OCI-LY3 (cell line): ENCODE data around the gene BLMH.

Experiments
- EZH2phosphoT487 ChIP-seq: fragments of 200-600 bp; shearing (Covaris generic); IDR thresholded peaks from 2 replicates; pipeline ENCODE4 v1.6.1; 2018; ENCODE audit warnings: antibody characterized with exemption, mixed run types, low read depth
- TF ChIP-seq, protein P1 (sequence below): fragments of 200-600, 300-600 bp; sonication (generic); IDR thresholded peaks from 2 replicates; pipeline ENCODE4 v1.5.1; 2014; ENCODE audit warnings: antibody characterized with exemption, low read length, low read depth

DNA sequence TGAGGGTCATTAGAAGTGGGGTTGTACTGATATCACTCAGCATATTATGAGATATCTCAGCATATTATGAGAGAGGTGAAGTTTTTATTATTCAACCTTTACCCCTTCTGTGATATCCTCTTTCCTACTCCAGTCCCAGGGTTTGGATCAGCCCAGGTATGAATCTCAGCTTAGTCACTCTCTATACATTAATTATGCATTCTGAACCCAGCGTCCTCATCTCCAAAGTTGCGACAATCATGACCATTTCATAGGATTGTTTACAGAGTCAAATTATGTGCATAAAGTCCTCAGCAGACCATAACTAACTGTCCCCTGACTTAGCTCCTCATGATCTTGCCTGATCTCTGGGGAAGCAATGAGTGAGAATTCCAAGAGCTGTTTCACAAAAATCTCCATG, 20.5 kb upstream of the BLMH start:
- TF ChIP-seq, protein P1, sequence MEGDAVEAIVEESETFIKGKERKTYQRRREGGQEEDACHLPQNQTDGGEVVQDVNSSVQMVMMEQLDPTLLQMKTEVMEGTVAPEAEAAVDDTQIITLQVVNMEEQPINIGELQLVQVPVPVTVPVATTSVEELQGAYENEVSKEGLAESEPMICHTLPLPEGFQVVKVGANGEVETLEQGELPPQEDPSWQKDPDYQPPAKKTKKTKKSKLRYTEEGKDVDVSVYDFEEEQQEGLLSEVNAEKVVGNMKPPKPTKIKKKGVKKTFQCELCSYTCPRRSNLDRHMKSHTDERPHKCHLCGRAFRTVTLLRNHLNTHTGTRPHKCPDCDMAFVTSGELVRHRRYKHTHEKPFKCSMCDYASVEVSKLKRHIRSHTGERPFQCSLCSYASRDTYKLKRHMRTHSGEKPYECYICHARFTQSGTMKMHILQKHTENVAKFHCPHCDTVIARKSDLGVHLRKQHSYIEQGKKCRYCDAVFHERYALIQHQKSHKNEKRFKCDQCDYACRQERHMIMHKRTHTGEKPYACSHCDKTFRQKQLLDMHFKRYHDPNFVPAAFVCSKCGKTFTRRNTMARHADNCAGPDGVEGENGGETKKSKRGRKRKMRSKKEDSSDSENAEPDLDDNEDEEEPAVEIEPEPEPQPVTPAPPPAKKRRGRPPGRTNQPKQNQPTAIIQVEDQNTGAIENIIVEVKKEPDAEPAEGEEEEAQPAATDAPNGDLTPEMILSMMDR, result no peak
- TF ChIP-seq EZH2phosphoT487, result no peak
